ENCODE data around the gene LAMA5.

Gene LAMA5

GRCh38 chr20:62367136-62367632, at the start of gene LAMA5:
Gene LAMA5, minus strand, starts transcription at chr20:62367312. Its CDS starts 67 bp downstream, at chr20:62367245.
- DNase-seq (ENCODE audit: low spot score): peak; percentile 88

GRCh38 chr20:62415354-62416111, 48.4 kb upstream of the LAMA5 start:
- no peak for DNase-seq (ENCODE audit: low spot score)

GRCh38 chr20:62413896-62414481, 46.9 kb upstream of the LAMA5 start:
- DNase-seq (ENCODE audit: low spot score): peak; percentile 81

GRCh38 chr20:62413025-62413570, 46.0 kb upstream of the LAMA5 start:
- DNase-seq (ENCODE audit: low spot score): no peak

GRCh38 chr20:62412194-62413024, 45.3 kb upstream of the LAMA5 start:
- DNase-seq (ENCODE audit: low spot score): no peak

GRCh38 chr20:62411479-62412193, 44.5 kb upstream of the LAMA5 start:
- DNase-seq (ENCODE audit: low spot score): no peak

GRCh38 chr20:62410746-62411478, 43.8 kb upstream of the LAMA5 start:
- DNase-seq (ENCODE audit: low spot score): no peak

- DNase-seq (ENCODE audit: low spot score): peak; percentile 82
These were observed 43.0 kb upstream of the LAMA5 start for GRCh38 chr20:62409931-62410745.

- DNase-seq (ENCODE audit: low spot score): no peak
These were observed 42.2 kb upstream of the LAMA5 start for GRCh38 chr20:62409086-62409853.

GRCh38 chr20:62408640-62409039, 41.5 kb upstream of the LAMA5 start:
- no peak for DNase-seq (ENCODE audit: low spot score)

GRCh38 chr20:62408055-62408454, 40.9 kb upstream of the LAMA5 start:
- DNase-seq (ENCODE audit: low spot score): no peak

GRCh38 chr20:62407221-62407992, 40.3 kb upstream of the LAMA5 start, which contains the start of gene CABLES2:
Gene CABLES2, minus strand, starts transcription at chr20:62407285. Its CDS starts 9 bp downstream, at chr20:62407276.
- DNase-seq (ENCODE audit: low spot score): peak; percentile 98

- DNase-seq (ENCODE audit: low spot score): no peak
These were observed 39.6 kb upstream of the LAMA5 start for GRCh38 chr20:62406635-62407176.

- no peak for DNase-seq (ENCODE audit: low spot score)
These were observed 38.9 kb upstream of the LAMA5 start for GRCh38 chr20:62405981-62406513.

GRCh38 chr20:62405108-62405980, 38.2 kb upstream of the LAMA5 start:
- DNase-seq (ENCODE audit: low spot score): peak; percentile 81

GRCh38 chr20:62404761-62405107, 37.6 kb upstream of the LAMA5 start:
- DNase-seq (ENCODE audit: low spot score): no peak

- no peak for DNase-seq (ENCODE audit: low spot score)
These were observed 37.1 kb upstream of the LAMA5 start for GRCh38 chr20:62404112-62404665.

Measured in iPS-NIHi11 (cell line).